ENCODE measurements around the gene PDK2. TPM values are rescaled to one million over a fixed set of nuclear protein-coding genes. Genes with fewer than 3 reads are reported as not detected.
A peak's percentile ranks its signal among the peaks of the same experiment; 100 is the strongest.

The PDK2 gene
- total RNA-seq, 4 donors from 2014 or later: 42.5 to 79.3 (median 64.5) TPM

GRCh38 chr17:50076221-50076590 lies 18.9 kb upstream of the PDK2 start:
- Histone ChIP-seq H3K9me3 (no peaks in the 10 kb centered on the region), H3K4me3 (replicated peaks in 1 of 3) (no peak overlapping the region), H3K27me3 (no peaks in the 10 kb centered on the region), H3K36me3 (peaks cover 92% of the 10 kb centered on the region in 2 donors), H3K4me1 (no peaks in the 10 kb centered on the region), H3K27ac (no peak overlapping the region)
- TF ChIP-seq CTCF (IDR thresholded peaks at IDR 0.05) (no peak), POLR2A (IDR thresholded peaks at IDR 0.05) (no peak)
- DNase-seq: no peak
- WGBS, 2 donors: 91 to 95% methylated on average over 15 to 16 of the region's 16 CpGs
- intact Hi-C loops (cut with DNase I): no loop called here

- no peak for DNase-seq
- no peaks in the 10 kb centered on the region for H3K27me3 ChIP-seq
- H3K27ac ChIP-seq: no peak overlapping the region
- no peaks in the 10 kb centered on the region for H3K4me1 ChIP-seq
- 77 to 81% methylated on average over 18 to 29 of the region's 39 CpGs for WGBS, 2 donors
- H3K36me3 ChIP-seq: peaks cover 92% of the 10 kb centered on the region in 2 donors
- intact Hi-C loops (cut with DNase I): no loop called here
- no peaks in the 10 kb centered on the region for H3K9me3 ChIP-seq
- no peak for TF ChIP-seq POLR2A (IDR thresholded peaks at IDR 0.05)
- TF ChIP-seq CTCF (IDR thresholded peaks at IDR 0.05): no peak
- H3K4me3 ChIP-seq (replicated peaks in 1 of 3): no peak overlapping the region
These were observed 18.4 kb upstream of the PDK2 start for GRCh38 chr17:50076591-50077235.

GRCh38 chr17:50078430-50078829 lies 16.7 kb upstream of the PDK2 start:
- no peak for TF ChIP-seq CTCF (IDR thresholded peaks at IDR 0.05)
- TF ChIP-seq POLR2A (IDR thresholded peaks at IDR 0.05): no peak
- Histone ChIP-seq H3K27ac (no peak overlapping the region), H3K27me3 (no peaks in the 10 kb centered on the region), H3K4me3 (replicated peaks in 1 of 3) (no peak overlapping the region), H3K36me3 (peaks cover 82 to 83% of the 10 kb centered on the region in 2 donors), H3K4me1 (no peaks in the 10 kb centered on the region), H3K9me3 (no peaks in the 10 kb centered on the region)
- no peak for DNase-seq
- 96% methylated on average over 4 of the region's 4 CpGs for WGBS, 2 donors
- intact Hi-C loops (cut with DNase I): no loop called here

GRCh38 chr17:50079334-50080095 lies 15.6 kb upstream of the PDK2 start:
- Histone ChIP-seq H3K27ac (no peak overlapping the region), H3K27me3 (no peaks in the 10 kb centered on the region), H3K9me3 (no peaks in the 10 kb centered on the region), H3K4me3 (replicated peaks in 1 of 3) (no peak overlapping the region), H3K4me1 (no peaks in the 10 kb centered on the region), H3K36me3 (peaks cover 71 to 72% of the 10 kb centered on the region in 2 donors)
- TF ChIP-seq CTCF (IDR thresholded peaks at IDR 0.05) (peak in 1 of 6 experiments; percentile 11), POLR2A (IDR thresholded peaks at IDR 0.05) (no peak)
- DNase-seq: no peak
- intact Hi-C loops (cut with DNase I): no loop called here
- 82 to 92% methylated on average over 12 of the region's 12 CpGs for WGBS, 2 donors

GRCh38 chr17:50080096-50080480 lies 15.1 kb upstream of the PDK2 start:
- TF ChIP-seq CTCF (IDR thresholded peaks at IDR 0.05) (no peak), POLR2A (IDR thresholded peaks at IDR 0.05) (no peak)
- intact Hi-C loops (cut with DNase I): no loop called here
- H3K4me1 ChIP-seq: no peaks in the 10 kb centered on the region
- no peak overlapping the region for H3K4me3 ChIP-seq (replicated peaks in 1 of 3)
- 94 to 96% methylated on average over 11 of the region's 11 CpGs for WGBS, 2 donors
- H3K27me3 ChIP-seq: no peaks in the 10 kb centered on the region
- H3K9me3 ChIP-seq: no peaks in the 10 kb centered on the region
- H3K36me3 ChIP-seq: peaks cover 67 to 70% of the 10 kb centered on the region in 2 donors
- no peak for DNase-seq
- no peak overlapping the region for H3K27ac ChIP-seq
